Ovary (tissue), 9 donors: ENCODE results near the gene GNL2. TPM values are rescaled to one million over a fixed set of nuclear protein-coding genes. Genes with fewer than 3 reads are reported as not detected.
"Not testable (repeated sequence)": the region's sequence is repeated elsewhere in the genome, so short reads cannot be mapped to it uniquely, and the experiment has no call there.

Experiments used
- DNase-seq, 5 donors: peaks; one replicate each; pipeline ENCODE4 v3.0.0-alpha.2; 2019 to 2020
- H3K27ac ChIP-seq, 2 donors: fragments of 200-600 bp; one replicate each; pipeline versions ENCODE4 v1.5.1 to v1.8.0; 2019 to 2022
- H3K27me3 ChIP-seq: fragments of 200-600 bp; one replicate; pipeline ENCODE4 v1.8.0; 2022
- H3K36me3 ChIP-seq: fragments of 200-600 bp; sonication (generic); one replicate; pipeline ENCODE4 v1.5.1; 2019
- H3K4me1 ChIP-seq: one replicate; pipeline ENCODE4 v1.8.1; 2013; ENCODE audit warnings: mild to moderate bottlenecking, moderate library complexity; ENCODE audit not compliant: insufficient read depth
- H3K4me3 ChIP-seq: fragments of 200-600 bp; sonication (generic); one replicate; pipeline ENCODE4 v1.5.1; 2017
- H3K9me3 ChIP-seq, 2 donors: fragments of 200-600 bp in 1 of 2; sonication (generic) in 1 of 2; one replicate each; pipeline versions ENCODE4 v1.5.1 to v1.8.1; 2013 to 2019; ENCODE audit warnings: mild to moderate bottlenecking in 1 of 2, moderate library complexity in 1 of 2
- CTCF ChIP-seq, 3 donors: fragments of 450-650 bp in 2 of 3; fragments of 200-600 bp in 1 of 3; IDR thresholded peaks; one replicate each; pipeline versions ENCODE4 v1.5.1 to v1.8.0; 2016 to 2022; ENCODE audit warnings: antibody characterized with exemption in 3 of 3, mild to moderate bottlenecking in 1 of 3
- EP300 ChIP-seq: sonication (generic); formaldehyde crosslinking; IDR thresholded peaks from one replicate; pipeline ENCODE4 v1.6.1; 2017; ENCODE audit warnings: antibody characterized with exemption
- POLR2A ChIP-seq: fragments of 450-650 bp; IDR thresholded peaks from one replicate; pipeline ENCODE4 v1.6.1; 2017; ENCODE audit warnings: antibody characterized with exemption, mild to moderate bottlenecking, moderate library complexity
- WGBS, 3 donors: extraction: QIAGEN DNeasy Blood & Tissue Kit in 1 of 3; methylation state at CpG; one replicate each; pipeline versions ENCODE4 v1.1.5 to v1.1.7; 2013 to 2017; 5-methylcytosine and 5-hydroxymethylcytosine counted together
- intact Hi-C, 4 donors: fragments of 100-400 bp; cut with DNase I; formaldehyde crosslinking; loops; one replicate each; pipeline versions ENCODE4 v1.11.0 to v1.15.1; 2022 to 2023
- polyA plus RNA-seq, 2 donors: library from polyadenylated mRNA; stranded (reverse); fragments of 200-250 nt in 1 of 2; fragments of 350-450 nt in 1 of 2; fragmentation: Illumina TruSeq in 1 of 2; extraction: RNeasy Lipid Tissue Mini Kit (QIAGEN cat#74804) in 1 of 2; gene quantifications; one replicate each; pipeline ENCODE4 v1.2.3, GENCODE V29; 2013 to 2014
- total RNA-seq, 7 donors: library from RNA; depleted of rRNA in 2 of 7; stranded (reverse); fragments of >200 nt in 2 of 7; fragmentation: NEBNext Ultra II Directional in 3 of 7; extraction: Animal tissue kit (Norgen Biotek cat#: 25700) in 3 of 7; gene quantifications; one replicate each; pipeline versions ENCODE4 v1.1.0 to v1.2.4, GENCODE V29; 2016 to 2023
- donor health status: DM: no; HTN: no; CAD: no; lungs with moderate emphysema.
- donor health status: DM: no; HTN: no; CAD: no.
- donor health status: Bipolar disorder and iron deficiency.
- donor health status: DM: yes; HTN: yes; CAD: no.
- donor health status: DM: no; HTN: no; CAD: no.
- donor health status: DM: yes; HTN: yes; CAD: no.

GNL2 gene
- total and polyA plus RNA-seq, 9 donors: 22.3 to 44.5 (median 31.7) TPM

GRCh38 chr1:37593726-37594125, 2.0 kb downstream of the GNL2 start:
- WGBS, 3 donors: 89 to 96% (median 93%) methylated on average over 6 of the region's 6 CpGs
- no peaks in the 10 kb centered on the region for H3K36me3 ChIP-seq
- DNase-seq: no peak

GRCh38 chr1:37588939-37589338, 6.8 kb downstream of the GNL2 start:
- no peak for TF ChIP-seq CTCF (IDR thresholded peaks at IDR 0.05)
- TF ChIP-seq EP300: no peak
- TF ChIP-seq POLR2A: no peak
- Histone ChIP-seq H3K27me3 (no peaks in the 10 kb centered on the region), H3K4me3 (no peak overlapping the region), H3K9me3 (no peaks in the 10 kb centered on the region), H3K4me1 (no peaks in the 10 kb centered on the region), H3K27ac (no peak overlapping the region), H3K36me3 (no peaks in the 10 kb centered on the region)
- WGBS, 3 donors: 79 to 87% (median 86%) methylated on average over 2 of the region's 2 CpGs
- intact Hi-C loops: no loop called here
- DNase-seq: no peak

More at GRCh38 chr1:37593726-37594125, 2.0 kb downstream of the GNL2 start:
- Histone ChIP-seq H3K27ac (no peak overlapping the region), H3K9me3 (no peaks in the 10 kb centered on the region), H3K4me3 (no peak overlapping the region), H3K4me1 (peaks cover 7% of the 10 kb centered on the region), H3K27me3 (no peaks in the 10 kb centered on the region)
- intact Hi-C loops: loop anchor here in 1 of 4 donors (2.0 kb wide), 1 partner anchor 95 kb away; no protein-coding TSS in a partner anchor
- TF ChIP-seq POLR2A (no peak), CTCF (IDR thresholded peaks at IDR 0.05) (no peak), EP300 (no peak)

GRCh38 chr1:37584544-37584943, 11.2 kb downstream of the GNL2 start:
- H3K4me3 ChIP-seq, H3K27me3 ChIP-seq, DNase-seq, H3K4me1 ChIP-seq, H3K36me3 ChIP-seq, H3K27ac ChIP-seq, H3K9me3 ChIP-seq, intact Hi-C loops: not testable (repeated sequence)
- 86 to 91% (median 89%) methylated on average over 4 of the region's 4 CpGs for WGBS, 3 donors

- 89 to 96% (median 90%) methylated on average over 5 of the region's 5 CpGs for WGBS, 3 donors
- H3K4me1 ChIP-seq: no peaks in the 10 kb centered on the region
- no peak overlapping the region for H3K27ac ChIP-seq
- no peaks in the 10 kb centered on the region for H3K27me3 ChIP-seq
- intact Hi-C loops: no loop called here
- no peaks in the 10 kb centered on the region for H3K36me3 ChIP-seq
- TF ChIP-seq CTCF (IDR thresholded peaks at IDR 0.05): no peak
- TF ChIP-seq POLR2A: no peak
- TF ChIP-seq EP300: no peak
- no peak overlapping the region for H3K4me3 ChIP-seq
- DNase-seq: no peak
- H3K9me3 ChIP-seq: no peaks in the 10 kb centered on the region
These were observed 20.0 kb downstream of the GNL2 start for GRCh38 chr1:37575692-37576091.

- Histone ChIP-seq H3K4me1 (no peaks in the 10 kb centered on the region), H3K9me3 (no peaks in the 10 kb centered on the region), H3K36me3 (no peaks in the 10 kb centered on the region), H3K4me3 (no peak overlapping the region), H3K27me3 (no peaks in the 10 kb centered on the region), H3K27ac (no peak overlapping the region)
- TF ChIP-seq EP300 (no peak), POLR2A (no peak), CTCF (IDR thresholded peaks at IDR 0.05) (no peak)
- intact Hi-C loops: no loop called here
- WGBS, 3 donors: 79 to 82% (median 80%) methylated on average over 7 of the region's 7 CpGs
- no peak for DNase-seq
These were observed 20.8 kb downstream of the GNL2 start for GRCh38 chr1:37574834-37575480.
